Measurements from ENCODE around the gene DTD1.

DNA sequence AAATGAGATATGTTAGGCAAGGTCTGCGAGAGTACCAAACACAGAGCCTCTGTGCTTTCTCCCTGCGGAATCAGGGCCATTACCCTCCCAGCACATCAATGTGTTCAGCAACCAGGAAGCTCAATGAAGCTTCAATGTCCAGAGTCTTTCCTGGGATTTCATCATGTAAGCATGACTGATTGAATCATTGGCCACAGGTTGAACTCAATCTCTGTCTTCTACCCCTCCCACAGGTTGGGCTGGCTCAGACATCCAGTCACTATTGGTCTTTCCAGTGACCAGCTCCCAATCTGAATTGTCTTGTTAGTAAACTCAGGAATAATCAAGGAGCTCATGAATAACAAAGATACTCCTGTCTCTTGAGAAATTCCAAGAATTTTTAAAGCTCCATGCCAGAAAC is 2.7 kb upstream of the DTD1 start:
- TF ChIP-seq EZH2 (IDR thresholded peaks at IDR 0.05; ENCODE audit: insufficient read depth, low read length) (no peak), CTCF (IDR thresholded peaks at IDR 0.05; ENCODE audit: insufficient read depth, low read depth, low read length) (no peak)

All from astrocyte (in vitro differentiated cells and primary cell).